Astrocyte of the cerebellum (primary cell): ENCODE results near the gene TMTC3.
A peak's percentile ranks its signal among the peaks of the same experiment; 100 is the strongest.

ENCODE experiments used
- DNase-seq: peaks from one replicate; pipeline ENCODE4 v3.0.0-alpha.2; 2011; ENCODE audit warnings: low read depth
- H3K4me3 ChIP-seq: 2 replicates; pipeline ENCODE4 v1.5.1; 2011; ENCODE audit warnings: mild to moderate bottlenecking, low read depth, low read length, moderate library complexity
- CTCF ChIP-seq: IDR thresholded peaks from 2 replicates; pipeline ENCODE4 v1.5.1; 2012; ENCODE audit warnings: low read length, low read depth, moderate library complexity, mild to moderate bottlenecking; ENCODE audit errors: missing control alignments
- in situ Hi-C: cut with HindIII; loops from 2 replicates; pipeline ENCODE4 v1.10.0; 2017; ENCODE audit warnings: low sequenced_read_pairs

The TMTC3 gene

GRCh38 chr12:88179436-88180014 lies 37.4 kb downstream of the TMTC3 start:
- no peak for TF ChIP-seq CTCF
- no peak overlapping the region for H3K4me3 ChIP-seq
- in situ Hi-C loops = no loop called here
- DNase-seq = no peak

GRCh38 chr12:88181881-88182280 lies 39.8 kb downstream of the TMTC3 start:
- DNase-seq = no peak
- TF ChIP-seq CTCF = no peak
- in situ Hi-C loops = no loop called here
- H3K4me3 ChIP-seq = no peak overlapping the region

GRCh38 chr12:88182416-88182815 lies 40.3 kb downstream of the TMTC3 start:
- H3K4me3 ChIP-seq = no peak overlapping the region
- DNase-seq = no peak
- no peak for TF ChIP-seq CTCF
- in situ Hi-C loops = no loop called here

- TF ChIP-seq CTCF = no peak
- in situ Hi-C loops = no loop called here
- H3K4me3 ChIP-seq = no peak overlapping the region
- DNase-seq = no peak
Measured at GRCh38 chr12:88184196-88184595, 42.1 kb downstream of the TMTC3 start.

- H3K4me3 ChIP-seq = no peak overlapping the region
- no peak for DNase-seq
- in situ Hi-C loops = no loop called here
- TF ChIP-seq CTCF = no peak
Measured at GRCh38 chr12:88185279-88185678, 43.2 kb downstream of the TMTC3 start.

- no peak for TF ChIP-seq CTCF
- in situ Hi-C loops = no loop called here
- peak; percentile 26 for DNase-seq
- no peak overlapping the region for H3K4me3 ChIP-seq
Measured at GRCh38 chr12:88185988-88186387, 43.9 kb downstream of the TMTC3 start.
